Upper lobe of left lung (tissue), 6 donors: ENCODE data around the gene SLAMF9. TPM values are rescaled to one million over a fixed set of nuclear protein-coding genes. Genes with fewer than 3 reads are reported as not detected.

Experiments
- ATAC-seq, 2 donors: fragments of 200-7000 bp; cut with Tn5 transposase; one replicate each; pipeline ENCODE4 v1.9.1; 2022; ENCODE audit warnings: mild to moderate bottlenecking in 2 of 2, moderate library complexity in 2 of 2; ENCODE audit not compliant: low FRiP score in 2 of 2
- DNase-seq, 2 donors: peaks; one replicate each; pipeline ENCODE4 v3.0.0-alpha.2; 2019 to 2020
- H3K27ac ChIP-seq, 4 donors: fragments of 200-600 bp; sonication (generic); one replicate each; pipeline ENCODE4 v1.5.1; 2016 to 2019
- H3K27me3 ChIP-seq, 4 donors: fragments of 200-600 bp; sonication (generic); one replicate each; pipeline ENCODE4 v1.5.1; 2017 to 2019
- H3K36me3 ChIP-seq, 4 donors: fragments of 200-600 bp; sonication (generic); one replicate each; pipeline ENCODE4 v1.5.1; 2016 to 2019
- H3K4me1 ChIP-seq, 4 donors: fragments of 200-600 bp; sonication (generic); one replicate each; pipeline ENCODE4 v1.5.1; 2018 to 2019
- H3K4me3 ChIP-seq, 4 donors: fragments of 200-600 bp; sonication (generic); one replicate each; pipeline ENCODE4 v1.5.1; 2017 to 2019; ENCODE audit warnings: mild to moderate bottlenecking in 2 of 4, moderate library complexity in 1 of 4
- H3K9me3 ChIP-seq, 4 donors: fragments of 200-600 bp; sonication (generic); one replicate each; pipeline ENCODE4 v1.5.1; 2018 to 2019
- EP300 ChIP-seq, 4 donors: sonication (generic); formaldehyde crosslinking; IDR thresholded peaks; one replicate each; pipeline ENCODE4 v1.5.1; 2017; ENCODE audit warnings: antibody characterized with exemption in 4 of 4, control low read depth in 2 of 4
- POLR2A ChIP-seq, 4 donors: fragments of 450-650 bp; IDR thresholded peaks; one replicate each; pipeline ENCODE4 v1.5.1; 2016 to 2017; ENCODE audit warnings: antibody characterized with exemption in 4 of 4, mild to moderate bottlenecking in 2 of 4
- POLR2AphosphoS5 ChIP-seq, 2 donors: sonication (generic); formaldehyde crosslinking; IDR thresholded peaks; one replicate each; pipeline ENCODE4 v1.5.1; 2017; ENCODE audit warnings: antibody characterized with exemption in 2 of 2
- WGBS, 2 donors: methylation state at CpG; one replicate each; pipeline ENCODE4 v1.1.5; 2017 to 2018; 5-methylcytosine and 5-hydroxymethylcytosine counted together
- total RNA-seq, 6 donors: library from RNA; depleted of rRNA in 4 of 6; stranded (reverse); fragments of >200 nt in 4 of 6; gene quantifications; one replicate each; pipeline versions ENCODE4 v1.1.0 to v1.2.1, GENCODE V29; 2016 to 2021
- TF ChIP-seq, protein P1 (sequence below), 6 experiments: fragments of 450-650 bp in 4 of 6; fragments of 200-600 bp in 2 of 6; sonication (generic) in 2 of 6; IDR thresholded peaks; one replicate each; pipeline ENCODE4 v1.5.1; 2016 to 2019; ENCODE audit warnings: antibody characterized with exemption in 6 of 6
- donor health status: DM: no; HTN: no; CAD: no; lungs with moderate emphysema.
- donor health status: DM: no; HTN: yes; CAD: no; lungs with severe emphysema.

Gene SLAMF9
- total RNA-seq, 6 donors from 2014 or later: 0.34 TPM; not detected in 5

DNA sequence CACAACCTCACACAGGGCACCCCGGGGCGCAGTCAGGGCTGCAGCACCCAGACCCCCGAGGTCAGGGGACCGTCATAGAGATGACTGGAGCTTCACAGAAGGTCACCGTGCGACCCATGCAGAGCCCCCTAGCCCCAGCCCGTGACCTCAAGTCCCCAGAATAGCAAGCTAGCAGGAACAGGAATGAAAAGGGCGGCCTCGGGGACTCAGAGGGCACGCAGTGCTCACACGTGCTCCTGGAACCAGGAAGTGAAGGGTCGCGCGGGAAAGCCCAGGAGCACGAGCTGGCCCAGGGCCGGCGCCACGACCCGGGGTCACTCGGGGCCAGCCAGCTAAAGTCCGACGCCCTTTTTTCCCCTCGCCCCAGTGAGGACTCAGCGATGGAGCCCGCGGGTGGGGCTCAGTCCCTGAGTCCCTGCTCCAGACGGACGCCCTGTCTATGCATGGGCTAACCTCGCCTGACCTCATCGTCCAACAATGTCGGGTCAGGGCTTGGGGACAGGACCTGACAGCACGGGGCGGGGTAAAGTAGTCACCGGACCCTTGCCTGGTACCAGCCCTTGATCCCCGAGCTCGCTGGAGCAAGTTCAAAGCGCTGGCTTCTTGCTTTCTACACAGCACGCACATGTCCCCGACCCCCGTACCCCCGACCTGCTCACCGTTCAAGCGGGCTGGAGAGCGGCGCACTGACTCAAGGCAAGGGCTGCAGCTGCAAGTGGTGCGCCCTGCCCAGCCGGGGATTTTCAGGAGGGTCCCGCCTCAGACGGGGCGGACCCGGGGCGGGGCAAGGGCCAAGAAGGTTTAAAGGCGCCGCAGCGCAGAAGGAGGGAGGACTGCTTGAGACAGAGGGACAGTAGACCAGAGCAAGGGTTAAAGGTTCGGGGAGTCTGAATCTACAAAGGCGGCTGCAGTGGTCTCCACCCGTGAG, 29.0 kb downstream of the SLAMF9 start, which contains the start of gene TAGLN2:
TSS of gene TAGLN2 (minus strand) at position 717 of the 928 bp plus-strand sequence. CDS start 4,998 bp downstream, outside the sequence.
- TF ChIP-seq POLR2A (IDR thresholded peaks at IDR 0.05): peak; percentile 51 to 99 (median 98)
- peak; percentile 99 for TF ChIP-seq POLR2AphosphoS5 (IDR thresholded peaks at IDR 0.05)
- peak in 3 of 4 donors; percentile 2 to 12 (median 2) for TF ChIP-seq EP300 (IDR thresholded peaks at IDR 0.05)
- TF ChIP-seq, protein P1, sequence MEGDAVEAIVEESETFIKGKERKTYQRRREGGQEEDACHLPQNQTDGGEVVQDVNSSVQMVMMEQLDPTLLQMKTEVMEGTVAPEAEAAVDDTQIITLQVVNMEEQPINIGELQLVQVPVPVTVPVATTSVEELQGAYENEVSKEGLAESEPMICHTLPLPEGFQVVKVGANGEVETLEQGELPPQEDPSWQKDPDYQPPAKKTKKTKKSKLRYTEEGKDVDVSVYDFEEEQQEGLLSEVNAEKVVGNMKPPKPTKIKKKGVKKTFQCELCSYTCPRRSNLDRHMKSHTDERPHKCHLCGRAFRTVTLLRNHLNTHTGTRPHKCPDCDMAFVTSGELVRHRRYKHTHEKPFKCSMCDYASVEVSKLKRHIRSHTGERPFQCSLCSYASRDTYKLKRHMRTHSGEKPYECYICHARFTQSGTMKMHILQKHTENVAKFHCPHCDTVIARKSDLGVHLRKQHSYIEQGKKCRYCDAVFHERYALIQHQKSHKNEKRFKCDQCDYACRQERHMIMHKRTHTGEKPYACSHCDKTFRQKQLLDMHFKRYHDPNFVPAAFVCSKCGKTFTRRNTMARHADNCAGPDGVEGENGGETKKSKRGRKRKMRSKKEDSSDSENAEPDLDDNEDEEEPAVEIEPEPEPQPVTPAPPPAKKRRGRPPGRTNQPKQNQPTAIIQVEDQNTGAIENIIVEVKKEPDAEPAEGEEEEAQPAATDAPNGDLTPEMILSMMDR (IDR thresholded peaks at IDR 0.05): peak in 4 of 6 experiments; percentile 7 to 35 (median 12)
- H3K36me3 ChIP-seq: peaks cover 3 to 17% (median 5%) of the 10 kb centered on the region in 4 donors
- no peaks in the 10 kb centered on the region for H3K9me3 ChIP-seq
- H3K27me3 ChIP-seq: no peaks in the 10 kb centered on the region
- WGBS, 2 donors: 0 to 2% methylated on average over 23 to 42 of the region's 58 CpGs
- H3K4me3 ChIP-seq: peak within 1 kb of the TSS; percentile 75 to 99 (median 82)
- H3K4me1 ChIP-seq: peaks cover 37 to 49% (median 43%) of the 10 kb centered on the region in 4 donors
- peak within 1 kb of the TSS; percentile 97 to 99 (median 97) for H3K27ac ChIP-seq
- DNase-seq (peak; percentile 94 to 98), ATAC-seq (peak; percentile 82 to 87)

DNA sequence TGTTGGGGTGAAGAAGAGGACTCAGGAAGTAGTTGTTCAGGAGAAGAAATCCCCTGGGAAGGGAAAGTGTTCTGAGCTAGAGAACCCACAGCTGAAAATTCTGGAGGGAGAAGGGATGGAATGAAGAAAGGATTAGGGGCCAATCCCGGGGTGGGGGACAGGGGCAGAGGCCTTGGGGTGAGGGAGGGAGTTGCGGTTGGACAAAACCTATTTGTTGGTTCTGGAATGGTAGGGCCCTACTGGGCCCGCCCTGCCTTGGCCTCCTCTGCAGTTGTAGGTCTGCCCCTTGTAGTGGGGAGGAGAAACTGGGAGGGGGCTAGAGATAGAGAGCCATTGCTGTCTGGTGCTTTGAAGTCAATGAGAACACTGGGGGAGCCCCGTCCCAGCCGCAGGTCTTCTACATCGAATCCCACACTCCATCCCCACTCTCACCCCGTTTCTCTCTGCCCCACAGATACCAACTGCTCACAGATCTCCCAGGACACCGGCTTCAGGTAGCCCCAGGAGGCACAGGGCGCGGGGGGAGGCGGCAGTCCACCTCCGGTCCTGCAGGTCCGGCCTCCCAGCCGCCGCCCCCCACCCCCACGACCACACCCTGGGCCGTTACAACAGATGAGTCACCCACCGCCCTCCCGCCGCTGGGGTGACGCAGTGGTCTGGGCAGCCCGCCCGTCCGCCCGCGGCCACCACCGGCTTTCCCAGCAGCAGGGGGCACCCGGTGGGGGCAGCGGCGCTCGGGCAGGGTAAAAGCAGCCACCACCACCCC, 29.8 kb downstream of the SLAMF9 start:
- Histone ChIP-seq H3K27ac (peak overlapping the region; percentile 97 to 99 (median 97)), H3K9me3 (no peaks in the 10 kb centered on the region), H3K36me3 (peaks cover 11 to 26% (median 14%) of the 10 kb centered on the region in 4 donors), H3K4me1 (peaks cover 46 to 57% (median 51%) of the 10 kb centered on the region in 4 donors), H3K27me3 (no peaks in the 10 kb centered on the region), H3K4me3 (peak overlapping the region; percentile 75 to 99 (median 82))
- TF ChIP-seq, protein P1 (IDR thresholded peaks at IDR 0.05): peak in 1 of 6 experiments; percentile 8
- TF ChIP-seq POLR2AphosphoS5 (IDR thresholded peaks at IDR 0.05) (peak; percentile 89 to 93), EP300 (IDR thresholded peaks at IDR 0.05) (peak in 3 of 4 donors; percentile 76 to 92 (median 80)), POLR2A (IDR thresholded peaks at IDR 0.05) (peak in 1 of 4 donors; percentile 64)
- DNase-seq (peak; percentile 97 to 98), ATAC-seq (peak; percentile 81 to 85)
- 1 to 3% methylated on average over 8 to 16 of the region's 31 CpGs for WGBS, 2 donors

DNA sequence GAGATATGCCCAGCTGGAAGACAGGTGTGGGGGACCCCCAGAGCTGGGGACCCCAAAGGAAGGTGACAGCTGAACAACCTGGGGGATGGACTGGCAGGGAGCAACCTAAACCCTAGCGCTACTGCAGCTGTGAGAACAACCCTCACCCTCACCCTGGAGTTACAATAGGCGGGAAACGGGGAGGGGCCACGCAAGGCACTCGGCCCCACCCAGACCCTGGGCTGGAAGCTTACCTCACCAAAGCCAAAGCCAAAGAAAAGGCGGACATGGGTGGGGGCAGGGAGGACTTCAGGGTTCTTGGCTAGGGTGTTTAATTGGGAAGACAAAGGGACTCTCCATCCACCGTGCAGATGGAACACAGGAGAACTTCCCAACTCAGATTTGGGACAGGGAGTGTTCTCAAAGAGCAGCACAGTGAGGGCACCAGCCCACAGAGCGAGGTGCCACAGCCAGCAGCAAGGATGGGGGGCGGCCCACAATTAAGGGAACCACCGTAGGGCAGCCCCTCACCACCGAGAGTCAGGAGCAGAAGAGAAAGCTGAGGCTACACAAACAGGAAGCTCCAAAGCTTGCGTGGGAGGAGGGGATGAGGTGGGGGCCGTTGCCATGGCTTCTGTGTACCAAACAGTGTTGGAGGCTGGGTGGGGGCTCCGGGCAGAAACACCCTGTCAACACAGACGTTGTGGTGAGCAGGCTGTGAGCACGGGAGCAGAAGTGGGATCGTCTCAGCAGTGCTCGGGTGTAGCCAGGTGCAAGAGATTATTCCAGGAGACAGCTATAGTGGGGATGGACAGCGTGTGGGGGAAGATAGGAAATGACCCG, 30.6 kb downstream of the SLAMF9 start:
- Histone ChIP-seq H3K4me1 (peaks cover 53 to 64% (median 58%) of the 10 kb centered on the region in 4 donors), H3K4me3 (peak overlapping the region; percentile 75 to 99 (median 82)), H3K9me3 (no peaks in the 10 kb centered on the region), H3K27ac (peak overlapping the region; percentile 97 to 99 (median 97)), H3K27me3 (no peaks in the 10 kb centered on the region), H3K36me3 (peaks cover 19 to 34% (median 22%) of the 10 kb centered on the region in 4 donors)
- TF ChIP-seq, protein P1 (IDR thresholded peaks at IDR 0.05): no peak
- TF ChIP-seq POLR2AphosphoS5 (IDR thresholded peaks at IDR 0.05): peak; percentile 61 to 86
- peak in 3 of 4 donors; percentile 14 to 90 (median 67) for TF ChIP-seq POLR2A (IDR thresholded peaks at IDR 0.05)
- TF ChIP-seq EP300 (IDR thresholded peaks at IDR 0.05): peak; percentile 4 to 82 (median 57)
- ATAC-seq: peak; percentile 69 to 85
- WGBS, 2 donors: 0 to 1% methylated on average over 20 of the region's 20 CpGs
- DNase-seq: peak; percentile 88 to 96
